ENCODE data around the gene CMC2. TPM values are rescaled to one million over a fixed set of nuclear protein-coding genes. Genes with fewer than 3 reads are reported as not detected.

The CMC2 gene
- total and polyA plus RNA-seq, 10 of the 15 experiments (the other 5 are each of a cell fraction or from before 2014, with no cell fraction given), result 62.8 to 251 (median 157) TPM

GRCh38 chr16:81029930-81030604 is 23.4 kb upstream of the CMC2 start:
- TF ChIP-seq SKIL (IDR thresholded peaks at IDR 0.05; ENCODE audit: low read depth, poor library complexity, severe bottlenecking), result no peak
- SMC1A ChIA-PET (ENCODE audit: uncharacterized antibody, unreplicated experiment), result interaction anchor here (1.6 kb wide), 1 partner anchor 12 kb away, joined by 5 read pairs; no protein-coding TSS in a partner anchor
- Histone ChIP-seq H2AFZ (ENCODE audit: control insufficient read depth, low read depth, low read length) (no peak overlapping the region), H3K79me2 (ENCODE audit: control insufficient read depth, insufficient read depth, low read length) (no peaks in the 10 kb centered on the region), H3K4me3 (no peak overlapping the region), H3K9me3 (replicated peaks; ENCODE audit: control insufficient read depth, insufficient read depth, low read length) (no peaks in the 10 kb centered on the region; the same call in 2 of the 3 replicates), H3K27me3 (replicated peaks in 1 of 2; ENCODE audit: control insufficient read depth in 2 of 2, insufficient read depth in 2 of 2, low read length in 1 of 2) (no peaks in the 10 kb centered on the region), H3K27ac (ENCODE audit: control insufficient read depth, insufficient read depth) (no peak overlapping the region), H3K36me3 (ENCODE audit: control insufficient read depth in 2 of 2, insufficient read depth in 2 of 2, low read length in 1 of 2) (peaks cover 0 to 13% of the 10 kb centered on the region in 2 experiments), H3K9ac (ENCODE audit: control insufficient read depth, insufficient read depth, low read length) (no peak overlapping the region), H3K4me2 (ENCODE audit: control insufficient read depth, insufficient read depth) (no peak overlapping the region), H3K4me1 (ENCODE audit: control insufficient read depth, insufficient read depth, low read length) (no peaks in the 10 kb centered on the region), H4K20me1 (ENCODE audit: control insufficient read depth, insufficient read depth) (no peaks in the 10 kb centered on the region)
- in situ Hi-C loops (cut with MboI) (loop anchor here (5.0 kb wide), 1 partner anchor 707 kb away; no protein-coding TSS in a partner anchor), intact Hi-C loops (cut with micrococcal nuclease; ENCODE audit: unreplicated experiment) (no loop called here)
- POLR2A ChIA-PET, result interaction anchor here (0.9 kb wide), 1 partner anchor 32 kb away, joined by 3 read pairs; no protein-coding TSS in a partner anchor
- FAIRE-seq (no peak), ATAC-seq (no peak), DNase-seq (ENCODE audit: low read depth, low spot score) (no peak)
- CTCF ChIA-PET, result interaction anchor here (0.7 to 1.6 kb wide), 2 partner anchors 26 to 33 kb away, joined by 3 to 5 read pairs; no protein-coding TSS in a partner anchor
- BruUV-seq (replicated peaks), result no TSS peak
- 90% methylated on average over 11 of the region's 11 CpGs for WGBS (ENCODE audit: insufficient coverage, insufficient replicate concordance, low lambda C conversion rate, missing lambda C conversion rate)
- RAD21 ChIA-PET (ENCODE audit: unreplicated experiment), result no interaction called here

DNA sequence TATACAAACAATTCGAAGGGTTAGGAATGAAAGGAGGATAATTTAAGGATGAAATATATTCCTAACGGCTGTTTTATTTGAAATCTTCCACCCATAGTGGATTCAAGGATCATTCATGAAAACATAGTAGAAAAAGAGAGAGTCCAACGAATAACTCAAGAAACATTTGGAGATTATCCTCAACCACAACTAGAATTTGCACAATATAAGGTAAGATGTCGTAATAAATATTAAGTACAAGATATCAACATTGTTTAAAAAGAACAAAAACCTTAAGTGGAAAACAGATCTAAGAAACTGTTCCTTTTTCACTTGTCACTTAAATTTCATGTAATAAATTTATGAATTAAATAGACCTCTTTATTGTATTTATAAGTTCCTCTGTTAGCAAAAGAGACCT is 19.7 kb upstream of the CMC2 start:
- DNase-seq (ENCODE audit: low read depth, low spot score) (no peak), ATAC-seq (no peak), FAIRE-seq (no peak)
- Histone ChIP-seq H3K4me1 (ENCODE audit: control insufficient read depth, insufficient read depth, low read length) (no peaks in the 10 kb centered on the region), H3K36me3 (ENCODE audit: control insufficient read depth in 2 of 2, insufficient read depth in 2 of 2, low read length in 1 of 2) (peaks cover 0 to 16% of the 10 kb centered on the region in 2 experiments), H4K20me1 (ENCODE audit: control insufficient read depth, insufficient read depth) (no peaks in the 10 kb centered on the region), H3K4me2 (ENCODE audit: control insufficient read depth, insufficient read depth) (no peak overlapping the region), H3K9ac (ENCODE audit: control insufficient read depth, insufficient read depth, low read length) (no peak overlapping the region), H2AFZ (ENCODE audit: control insufficient read depth, low read depth, low read length) (no peak overlapping the region), H3K27ac (ENCODE audit: control insufficient read depth, insufficient read depth) (no peak overlapping the region), H3K4me3 (no peak overlapping the region), H3K27me3 (replicated peaks in 1 of 2; ENCODE audit: control insufficient read depth in 2 of 2, insufficient read depth in 2 of 2, low read length in 1 of 2) (no peaks in the 10 kb centered on the region), H3K79me2 (ENCODE audit: control insufficient read depth, insufficient read depth, low read length) (no peaks in the 10 kb centered on the region), H3K9me3 (replicated peaks; ENCODE audit: control insufficient read depth, insufficient read depth, low read length) (no peaks in the 10 kb centered on the region; the same call in 2 of the 3 replicates)
- no TSS peak for BruUV-seq (replicated peaks)
- WGBS (ENCODE audit: insufficient coverage, insufficient replicate concordance, low lambda C conversion rate, missing lambda C conversion rate), result 86% methylated on average over 4 of the region's 4 CpGs
- ChIA-PET SMC1A (ENCODE audit: uncharacterized antibody, unreplicated experiment) (no interaction called here), RAD21 (ENCODE audit: unreplicated experiment) (no interaction called here), CTCF (interaction anchor here (0.6 kb wide), 1 partner anchor 870 kb away, joined by 3 read pairs; no protein-coding TSS in a partner anchor), POLR2A (no interaction called here)
- intact Hi-C loops (cut with micrococcal nuclease; ENCODE audit: unreplicated experiment), result no loop called here
- TF ChIP-seq BHLHE40 (IDR thresholded peaks at IDR 0.05; ENCODE audit: borderline replicate concordance in 1 of 2, low read depth in 2 of 2, low read length in 1 of 2) (no peak), MYB (IDR thresholded peaks at IDR 0.05; ENCODE audit: borderline replicate concordance, low read depth, low read length) (no peak), NFYB (IDR thresholded peaks at IDR 0.05; ENCODE audit: insufficient read depth, low read depth, low read length) (no peak), FOXM1 (IDR thresholded peaks at IDR 0.05; ENCODE audit: low read depth, low read length) (no peak), ZBTB33 (IDR thresholded peaks at IDR 0.05) (no peak)
- in situ Hi-C loops (cut with MboI), result no loop called here

All from GM12878 (cell line).